Measurements from ENCODE around the gene L1CAM. TPM values are rescaled to one million over a fixed set of nuclear protein-coding genes. Genes with fewer than 3 reads are reported as not detected.
"Not testable (repeated sequence)": the region's sequence is repeated elsewhere in the genome, so short reads cannot be mapped to it uniquely, and the experiment has no call there.

Gene L1CAM
- total RNA-seq, 1 donor from 2014 or later, result 623 TPM

- no peak for DNase-seq (ENCODE audit: low read depth)
These were observed 55.1 kb downstream of the L1CAM start for GRCh38 chrX:153830640-153831428.

- DNase-seq (ENCODE audit: low read depth), result no peak
These were observed 56.0 kb downstream of the L1CAM start, which contains the start of gene PDZD4 for GRCh38 chrX:153829799-153830639. TSS of gene PDZD4 (minus strand) at chrX:153830544. CDS start at chrX:153830298, 246 bp downstream.

GRCh38 chrX:153829549-153829798, 56.5 kb downstream of the L1CAM start:
- DNase-seq (ENCODE audit: low read depth), result no peak

- DNase-seq (ENCODE audit: low read depth), result no peak
These were observed 57.0 kb downstream of the L1CAM start for GRCh38 chrX:153828723-153829548.

GRCh38 chrX:153828308-153828707, 57.7 kb downstream of the L1CAM start:
- no peak for DNase-seq (ENCODE audit: low read depth)

- DNase-seq (ENCODE audit: low read depth), result no peak
These were observed 58.1 kb downstream of the L1CAM start for GRCh38 chrX:153827903-153828302.

GRCh38 chrX:153827016-153827415, 59.0 kb downstream of the L1CAM start:
- no peak for DNase-seq (ENCODE audit: low read depth)

GRCh38 chrX:153825042-153825441, 60.9 kb downstream of the L1CAM start:
- no peak for DNase-seq (ENCODE audit: low read depth)

GRCh38 chrX:153824348-153824747, 61.6 kb downstream of the L1CAM start:
- no peak for DNase-seq (ENCODE audit: low read depth)

- no peak for DNase-seq (ENCODE audit: low read depth)
These were observed 64.9 kb downstream of the L1CAM start for GRCh38 chrX:153821066-153821465.

GRCh38 chrX:153820601-153821000, 65.4 kb downstream of the L1CAM start:
- no peak for DNase-seq (ENCODE audit: low read depth)

GRCh38 chrX:153819384-153820040, 66.5 kb downstream of the L1CAM start:
- no peak for DNase-seq (ENCODE audit: low read depth)

- no peak for DNase-seq (ENCODE audit: low read depth)
These were observed 67.2 kb downstream of the L1CAM start for GRCh38 chrX:153818571-153819383.

- DNase-seq (ENCODE audit: low read depth), result not testable (repeated sequence)
These were observed 67.9 kb downstream of the L1CAM start for GRCh38 chrX:153818064-153818463.

GRCh38 chrX:153816831-153817690, 68.9 kb downstream of the L1CAM start:
- DNase-seq (ENCODE audit: low read depth), result no peak

GRCh38 chrX:153814591-153815315, 71.2 kb downstream of the L1CAM start:
- no peak for DNase-seq (ENCODE audit: low read depth)

GRCh38 chrX:153813161-153813560, 72.8 kb downstream of the L1CAM start:
- DNase-seq (ENCODE audit: low read depth), result no peak

GRCh38 chrX:153812220-153812619, 73.8 kb downstream of the L1CAM start:
- no peak for DNase-seq (ENCODE audit: low read depth)

Data from renal cortical epithelial cell (primary cell).